ENCODE results near the gene PHF21B.

The PHF21B gene

DNA sequence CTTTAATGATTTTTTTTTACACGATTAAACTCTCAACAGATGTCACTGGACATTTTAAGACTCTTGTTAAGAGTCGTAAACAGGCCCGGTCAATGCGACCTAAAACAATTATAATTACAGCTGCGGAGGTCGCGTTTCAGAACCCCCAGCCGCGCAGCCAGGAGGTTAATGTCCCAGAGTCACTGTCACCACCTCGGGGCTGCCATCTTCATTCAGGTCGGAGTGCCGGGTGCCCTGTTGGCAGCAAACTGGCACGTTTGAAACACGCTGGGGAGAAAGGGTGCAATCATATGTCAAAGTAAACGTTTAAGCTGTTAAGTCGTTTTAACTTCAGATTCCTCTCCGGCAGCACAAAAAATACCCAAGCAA lies 711 bp upstream of the PHF21B start:
- no peak for DNase-seq

DNA sequence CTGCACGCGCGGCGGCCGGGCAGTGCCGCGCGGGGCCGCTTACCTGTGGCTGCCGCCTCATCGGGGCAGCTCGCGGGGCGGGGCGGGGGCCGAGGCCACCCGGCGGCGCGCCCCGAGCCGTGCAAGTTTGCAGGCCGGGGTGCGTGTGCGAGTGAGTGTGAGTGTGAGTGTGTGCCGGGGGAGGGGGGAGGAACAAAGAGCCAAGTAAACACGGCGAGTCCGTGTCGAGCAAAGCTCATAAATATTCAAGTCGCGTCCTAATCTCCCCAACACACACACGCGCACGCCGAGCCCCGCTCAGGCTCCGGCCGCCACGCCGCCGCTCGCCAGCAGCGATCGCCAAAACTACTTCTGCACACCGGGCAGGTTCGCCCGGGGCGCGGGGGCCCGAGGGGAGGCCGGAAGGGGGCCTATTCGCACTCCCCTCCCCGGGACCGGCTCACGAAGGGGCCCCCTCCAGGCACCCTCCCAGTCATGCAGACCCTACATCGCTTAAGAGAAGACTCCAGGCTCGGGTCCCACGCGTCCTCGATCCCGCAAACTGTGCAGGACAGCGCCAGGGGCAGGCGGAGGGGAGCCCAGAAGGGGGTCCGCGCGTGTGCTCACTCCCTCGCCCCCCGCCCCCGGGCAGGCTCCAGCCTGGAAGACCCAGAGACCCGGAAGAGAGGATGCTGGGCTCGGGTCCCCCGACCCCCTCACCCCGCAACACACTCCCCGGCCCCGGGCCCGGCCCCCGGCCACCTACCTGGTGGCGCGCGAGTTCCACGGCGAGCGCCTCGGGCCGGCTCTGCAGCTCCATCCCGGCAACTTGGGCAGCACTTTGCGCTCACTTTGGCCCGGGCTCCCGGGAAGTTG lies 827 bp downstream of the PHF21B start:
- DNase-seq = peak; percentile 64

DNA sequence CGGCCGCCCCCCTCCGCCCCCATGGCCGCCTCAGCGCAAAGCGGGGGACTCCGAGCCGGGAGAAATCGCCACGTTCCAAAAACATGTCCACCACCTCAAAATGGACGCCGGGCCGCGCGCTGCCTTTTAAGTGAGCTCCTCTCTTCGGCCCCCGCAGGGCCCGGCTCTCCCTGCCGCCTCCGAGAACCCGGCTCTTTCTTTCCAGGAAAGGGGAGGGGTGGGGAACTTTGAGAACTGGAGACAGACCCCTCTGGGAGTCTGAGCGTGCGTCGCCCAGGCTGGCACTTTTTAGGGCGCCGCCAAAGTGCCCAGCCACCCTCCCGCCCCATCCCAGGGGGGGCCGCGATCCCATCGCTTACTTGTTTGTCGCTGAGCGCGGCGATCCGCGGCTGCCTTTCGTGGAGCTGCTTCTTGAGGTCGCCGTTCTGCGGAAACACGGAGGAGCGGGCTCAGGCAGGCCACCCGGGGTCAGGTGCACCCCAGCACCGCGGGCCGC lies 1.6 kb downstream of the PHF21B start:
- DNase-seq = peak; percentile 65

DNA sequence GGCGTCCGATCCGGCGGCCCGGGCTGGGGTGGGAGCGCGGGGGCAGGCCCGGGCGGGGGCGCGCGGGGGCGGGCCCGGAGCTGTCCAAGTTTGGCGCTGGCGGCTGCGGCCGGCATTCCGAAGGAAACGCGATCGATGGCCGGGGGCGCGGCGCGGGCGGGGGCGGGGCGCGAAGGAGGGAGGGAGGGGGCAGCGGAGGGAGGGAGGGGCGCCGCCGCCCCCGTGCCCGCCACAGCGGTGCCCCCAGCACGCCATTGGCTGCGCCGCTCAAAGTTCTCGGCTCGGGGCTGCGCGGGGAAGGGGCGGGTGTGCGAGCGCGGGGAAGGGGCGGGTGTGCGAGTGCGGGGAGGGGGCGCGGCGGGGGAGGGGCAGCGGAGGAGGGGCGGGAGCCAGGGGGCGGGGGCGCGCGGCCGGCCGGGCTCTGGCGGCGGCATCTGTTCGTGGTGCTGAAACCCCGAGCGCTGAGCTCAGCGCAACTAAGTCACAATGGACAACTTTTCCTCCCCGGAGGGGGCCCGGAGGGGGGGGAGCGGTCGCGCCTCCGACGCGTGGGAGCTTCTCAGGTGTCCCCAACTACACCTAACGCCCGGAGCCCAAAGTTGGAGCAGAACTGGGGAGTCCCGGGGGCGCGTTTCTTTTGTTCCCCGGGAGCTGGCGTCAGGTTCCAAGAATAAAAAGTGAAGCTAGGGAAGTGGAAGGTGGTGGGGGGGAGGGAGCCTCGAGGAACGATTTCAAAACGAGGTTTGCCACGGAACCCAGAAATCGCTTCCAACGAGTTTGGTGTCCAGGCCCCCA lies 2.2 kb downstream of the PHF21B start:
- DNase-seq = peak; percentile 93

DNA sequence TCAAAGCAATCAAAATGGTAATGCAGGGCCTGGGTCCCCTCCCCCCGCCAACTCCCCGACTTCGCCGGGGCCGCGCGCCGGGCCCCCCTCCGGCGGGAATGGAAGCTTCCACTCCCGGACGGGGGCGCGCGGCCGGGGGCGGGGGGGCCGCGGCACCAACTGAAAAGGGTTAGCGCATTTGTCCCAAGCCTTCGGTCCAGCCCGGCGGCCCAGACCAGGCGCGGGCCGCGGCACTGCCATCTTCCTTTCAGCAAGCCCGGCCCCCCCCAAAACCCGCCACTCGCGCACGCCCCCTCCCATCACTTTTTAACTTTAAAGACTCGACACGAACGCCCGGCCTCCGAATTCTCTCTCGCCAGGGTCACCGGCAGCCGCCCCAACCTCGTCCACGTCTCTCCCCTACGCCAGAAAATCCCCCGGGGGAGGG lies 2.8 kb downstream of the PHF21B start:
- DNase-seq = no peak

DNA sequence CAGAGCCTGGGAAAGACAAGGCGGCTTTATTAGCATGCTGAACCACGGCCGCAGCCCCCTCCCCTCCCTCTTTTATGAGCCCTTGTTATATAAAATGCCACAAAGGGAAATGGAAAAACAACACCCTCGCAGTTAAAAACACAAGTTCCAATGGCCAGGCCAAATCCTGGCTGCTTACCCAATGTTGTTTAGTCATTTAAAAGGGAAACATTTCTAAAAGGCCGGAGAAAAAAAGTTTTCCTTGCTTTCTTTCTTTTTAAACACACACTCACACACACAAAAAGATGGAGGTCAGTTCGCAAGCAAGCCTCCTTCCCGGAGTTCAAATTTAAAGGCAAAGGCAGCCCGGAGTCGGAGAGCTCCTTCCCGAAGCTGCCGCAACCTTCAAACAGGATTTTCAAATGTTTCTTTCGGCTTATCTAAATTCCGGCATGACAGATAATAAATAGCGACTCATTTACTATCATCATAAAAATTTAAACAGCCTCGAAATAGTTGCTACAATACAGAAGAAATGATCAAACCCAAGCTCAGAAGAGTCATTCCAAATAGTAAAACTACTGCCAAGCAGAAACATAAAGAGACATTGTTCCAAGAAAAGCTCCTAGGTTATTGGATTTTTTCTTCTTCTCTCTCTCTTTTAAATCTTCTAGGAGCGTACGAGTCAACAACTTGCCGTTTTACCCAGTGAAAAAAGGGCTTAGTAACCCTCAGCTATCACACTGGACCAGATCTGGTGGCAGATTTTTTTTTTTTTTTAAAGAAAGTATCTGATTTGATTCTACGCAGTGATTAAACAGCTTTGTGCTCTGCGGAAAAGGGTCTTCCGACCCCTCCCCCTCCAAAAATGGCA lies 3.5 kb downstream of the PHF21B start:
- no peak for DNase-seq

DNA sequence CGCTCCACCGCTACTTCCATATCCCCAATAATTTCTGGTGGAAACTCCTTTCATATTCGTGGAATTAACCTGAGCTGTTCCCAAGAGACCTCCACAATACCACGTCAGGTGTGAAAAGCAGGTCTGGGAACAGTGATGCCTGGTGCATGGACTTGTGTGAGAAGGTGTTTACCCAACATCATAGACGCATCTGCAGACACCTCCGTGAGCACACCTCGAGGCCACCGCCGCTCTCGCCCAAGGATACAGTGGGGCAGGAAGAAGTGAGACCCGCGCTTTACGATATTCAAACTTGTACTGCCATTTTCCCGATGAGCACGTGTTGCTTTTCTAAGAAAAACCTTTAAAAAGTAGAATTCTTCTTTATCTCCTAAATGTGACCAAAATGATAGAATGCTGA lies 8.2 kb downstream of the PHF21B start:
- DNase-seq = no peak

DNA sequence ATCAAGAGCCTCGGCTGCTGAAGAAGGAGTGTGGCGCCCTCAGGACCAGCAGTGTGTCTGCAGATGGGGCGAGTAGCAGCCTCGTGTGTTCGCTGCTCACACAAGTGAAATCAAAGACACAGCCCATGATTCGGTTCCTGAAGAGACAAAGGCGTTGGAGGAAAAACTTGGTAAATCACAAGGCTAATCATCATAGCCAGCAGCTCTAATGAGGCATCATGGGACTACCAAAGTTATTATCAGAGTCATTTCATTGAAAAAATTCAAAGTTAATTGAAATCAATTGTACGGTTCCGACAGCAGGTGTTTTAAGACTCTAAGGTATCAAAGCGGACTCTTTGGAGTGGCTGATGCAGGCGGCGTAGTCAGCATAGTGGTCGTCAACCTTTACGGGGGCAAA lies 9.5 kb downstream of the PHF21B start:
- no peak for DNase-seq

DNA sequence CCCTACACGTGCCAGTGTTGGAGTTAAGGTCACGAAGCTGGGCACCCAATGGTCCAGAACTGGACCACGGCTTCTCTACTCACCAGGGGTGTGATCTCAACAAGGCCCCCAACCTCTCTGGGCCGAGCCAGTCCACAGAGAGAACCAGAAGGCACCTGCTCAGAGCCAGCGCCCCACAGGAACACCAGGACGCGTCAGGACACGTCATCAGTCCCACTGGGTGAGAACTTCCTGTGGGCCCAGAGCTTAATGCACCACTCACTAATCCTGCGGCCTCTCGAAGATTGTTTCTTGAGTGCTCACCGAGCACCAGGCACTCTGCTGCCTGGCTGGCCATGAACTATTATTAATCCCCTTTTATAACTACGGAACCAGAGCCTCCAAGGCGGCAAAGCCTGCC lies 10.1 kb downstream of the PHF21B start:
- no peak for DNase-seq

DNA sequence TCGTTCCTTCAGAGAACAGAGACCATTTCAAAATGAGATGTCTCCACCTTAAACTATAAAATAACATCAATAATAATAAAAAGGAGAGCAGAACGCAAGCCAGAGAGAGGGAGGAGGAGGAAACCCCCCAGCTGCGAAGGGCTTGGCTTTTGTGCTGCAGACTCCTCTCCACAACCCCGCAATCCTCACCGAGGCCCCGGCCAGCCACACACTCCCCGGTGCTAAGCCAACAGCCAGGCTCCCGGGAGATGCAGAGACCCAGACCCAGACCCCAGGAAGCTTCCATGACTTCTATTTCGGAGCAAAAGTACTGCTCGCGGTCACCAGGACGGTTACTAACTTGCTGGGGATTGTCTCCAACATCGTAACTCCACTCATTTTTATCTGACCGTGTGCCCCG lies 10.6 kb downstream of the PHF21B start:
- no peak for DNase-seq

DNA sequence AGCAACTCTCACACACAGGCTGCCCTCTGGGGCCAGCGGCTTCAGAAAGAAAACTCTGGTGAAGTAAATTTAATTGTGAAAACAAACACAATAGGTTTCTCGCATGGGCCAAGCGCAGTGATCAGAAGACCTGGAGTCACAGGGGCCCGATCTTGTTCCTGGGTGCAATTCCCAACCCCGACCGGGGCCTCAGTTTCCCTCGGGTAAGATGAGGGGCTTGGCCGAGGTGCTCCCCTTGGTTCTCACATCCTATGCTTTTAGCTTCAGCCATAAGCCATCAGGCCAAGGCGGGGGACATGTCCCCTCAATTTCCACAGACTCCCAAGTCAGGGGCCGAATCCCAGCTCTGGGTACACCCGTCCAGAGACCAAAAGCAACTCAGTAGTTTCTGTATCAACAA lies 11.5 kb downstream of the PHF21B start:
- DNase-seq = no peak

DNA sequence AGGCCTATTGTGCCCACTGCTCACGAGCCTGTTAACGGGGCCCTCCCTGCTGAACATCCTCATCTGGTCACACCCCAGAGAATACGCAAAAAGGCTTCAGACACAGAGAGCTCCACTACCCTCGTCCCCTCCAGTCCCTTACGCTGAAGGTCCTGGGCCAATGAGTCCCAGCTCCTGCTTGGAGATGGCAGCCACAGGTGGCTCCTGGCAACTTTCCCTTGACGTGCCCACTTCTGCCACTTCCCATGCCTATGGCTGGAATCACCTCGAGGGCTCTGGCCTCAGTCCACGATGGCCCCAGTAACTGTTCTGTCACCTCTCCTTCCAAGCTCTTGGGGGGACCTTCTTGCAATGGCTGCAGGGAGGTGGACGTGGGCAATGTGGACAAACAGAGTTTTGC lies 12.7 kb downstream of the PHF21B start:
- DNase-seq = no peak

DNA sequence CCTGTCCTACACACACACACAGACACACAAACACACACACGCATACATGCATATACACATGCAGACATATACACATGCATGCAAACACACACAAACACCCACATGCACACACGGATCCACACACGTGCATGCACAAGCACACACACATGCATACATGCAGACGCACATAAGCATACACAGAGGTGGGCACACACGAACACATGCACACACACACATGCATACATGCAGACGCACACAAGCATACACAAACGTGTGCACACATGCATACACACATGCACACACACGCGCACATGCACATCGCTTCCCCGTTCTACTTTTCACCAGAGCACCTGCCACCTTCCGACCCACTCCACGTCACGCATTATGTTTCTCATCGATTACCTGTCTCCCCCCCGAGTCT lies 13.2 kb downstream of the PHF21B start:
- no peak for DNase-seq

DNA sequence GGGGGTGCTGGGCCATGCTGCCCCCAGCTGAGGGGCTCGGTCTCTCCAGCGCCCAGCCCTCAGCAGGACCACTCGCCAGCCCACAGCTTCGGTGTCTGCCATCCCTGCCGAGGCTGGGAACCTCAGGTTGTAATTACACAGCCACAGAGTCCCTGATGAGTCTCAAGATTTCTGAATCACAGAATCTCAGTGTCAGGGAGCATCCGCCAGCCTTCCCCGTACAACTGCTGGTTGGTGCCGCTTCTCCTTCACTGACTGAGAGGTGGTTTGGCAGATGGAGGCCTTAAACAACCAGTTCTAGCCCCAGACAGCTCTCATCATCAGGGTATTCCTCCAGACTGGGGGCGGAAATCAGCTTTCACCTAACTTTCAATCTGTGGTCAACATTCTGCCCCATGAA lies 13.7 kb downstream of the PHF21B start:
- no peak for DNase-seq

DNA sequence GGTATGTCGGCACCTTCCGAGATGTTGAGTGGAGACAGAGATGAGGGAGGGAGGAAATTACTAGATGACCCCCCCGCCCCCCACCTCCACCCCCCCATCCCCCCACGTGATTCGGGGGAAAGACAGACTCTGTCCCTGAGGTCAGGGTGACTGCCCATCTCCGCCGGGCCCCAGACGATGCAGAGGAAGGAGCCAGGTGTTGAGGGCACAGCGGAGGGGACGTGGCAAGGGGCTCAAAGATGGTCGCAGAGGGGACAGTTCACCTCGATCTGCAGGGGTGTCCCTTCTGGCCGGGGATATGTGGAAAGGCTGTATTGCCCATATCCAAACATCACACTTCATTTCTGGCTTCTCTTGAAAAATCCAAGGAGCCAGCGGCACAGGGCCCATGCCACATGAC lies 14.1 kb downstream of the PHF21B start:
- no peak for DNase-seq

DNA sequence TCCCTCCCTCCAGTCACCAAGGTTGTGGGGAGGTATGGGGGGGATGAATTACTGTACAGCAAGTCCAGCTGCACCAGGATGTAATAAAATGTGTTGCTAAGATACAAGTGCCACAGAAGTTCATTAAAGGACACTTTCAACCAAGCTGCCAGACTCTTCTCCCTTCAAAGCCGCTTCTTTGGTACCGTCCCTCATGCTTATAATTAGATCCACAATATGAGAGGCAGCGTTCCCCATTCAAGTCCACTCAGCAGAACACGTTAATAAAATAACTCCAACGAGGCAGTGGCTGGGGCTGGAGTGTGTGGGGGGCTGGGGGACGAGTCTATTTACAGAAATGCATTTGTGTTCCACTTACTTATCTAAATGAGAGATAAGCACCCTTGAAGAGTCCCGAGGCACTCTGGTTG lies 14.7 kb downstream of the PHF21B start:
- DNase-seq = no peak

DNA sequence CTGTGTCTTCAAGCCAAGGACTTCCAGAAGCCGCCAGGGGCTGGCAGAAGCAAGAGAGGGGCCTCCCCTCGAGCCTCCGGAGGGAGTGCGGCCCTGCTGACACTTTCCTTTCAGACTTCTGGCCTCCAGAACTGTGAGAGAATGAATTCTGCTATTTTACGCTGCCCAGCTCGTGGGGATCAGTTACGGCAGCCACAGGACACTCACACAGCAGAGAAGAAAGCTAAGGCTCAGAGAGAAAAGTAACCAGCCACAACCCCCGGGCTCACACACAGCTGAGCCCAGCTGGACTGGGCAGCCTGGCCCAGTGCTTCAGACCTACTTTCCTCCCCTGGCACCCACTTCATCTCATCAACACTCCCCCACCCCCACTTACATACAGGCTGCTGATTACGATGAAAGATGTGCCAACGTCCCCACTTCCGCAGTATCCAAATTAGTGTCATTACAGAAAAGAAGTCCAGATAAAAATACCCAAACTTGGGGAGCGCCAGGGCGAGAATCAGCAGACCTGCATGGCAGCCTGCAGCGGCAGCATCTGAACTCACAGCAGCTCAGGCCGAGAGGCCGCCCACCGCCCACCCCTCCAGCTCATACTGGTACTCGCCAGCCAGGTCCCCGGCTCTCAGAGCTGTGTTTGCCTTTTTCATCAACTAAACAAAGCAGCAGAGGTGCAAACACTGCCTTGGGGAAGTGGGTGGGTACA lies 15.3 kb downstream of the PHF21B start:
- no peak for DNase-seq

DNA sequence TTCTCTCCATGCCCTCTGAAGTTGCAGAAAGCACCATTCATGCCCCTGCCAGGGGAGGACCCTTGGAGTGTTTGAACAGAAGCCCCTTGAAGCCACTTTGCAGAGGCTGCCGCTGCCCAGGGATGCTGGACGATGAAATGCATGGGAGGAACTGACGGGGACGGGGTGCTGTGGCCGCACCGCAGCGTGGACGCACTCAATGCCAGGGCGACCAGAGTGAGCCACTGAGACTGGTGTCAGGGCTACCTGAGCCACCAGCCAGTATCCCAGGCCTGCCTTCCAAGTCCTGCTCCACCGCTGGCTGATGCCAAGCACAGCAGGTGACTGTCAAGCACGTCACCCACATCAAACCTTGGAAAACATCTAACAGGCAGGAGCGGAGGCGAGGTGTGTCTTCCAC lies 17.6 kb downstream of the PHF21B start:
- DNase-seq = no peak

DNA sequence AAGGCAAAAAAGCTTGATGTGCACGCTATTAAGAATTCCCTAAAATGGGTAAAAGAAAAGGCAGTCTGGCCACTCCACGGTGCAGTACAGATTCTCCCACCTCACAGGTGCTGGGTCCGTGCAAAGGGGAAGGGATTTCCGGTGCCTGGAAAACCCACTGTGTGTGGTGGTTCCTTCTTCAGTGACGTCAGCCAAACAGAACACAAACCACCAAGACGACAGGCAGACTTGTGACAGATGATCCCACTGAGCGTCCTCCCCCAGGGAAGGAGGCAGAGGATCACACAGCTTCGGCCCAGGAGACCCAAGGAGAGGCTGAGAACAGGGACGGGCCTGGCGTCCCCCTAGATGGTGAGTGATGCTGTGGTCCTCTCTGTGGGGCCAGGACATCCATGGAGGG lies 18.6 kb downstream of the PHF21B start:
- DNase-seq = no peak

DNA sequence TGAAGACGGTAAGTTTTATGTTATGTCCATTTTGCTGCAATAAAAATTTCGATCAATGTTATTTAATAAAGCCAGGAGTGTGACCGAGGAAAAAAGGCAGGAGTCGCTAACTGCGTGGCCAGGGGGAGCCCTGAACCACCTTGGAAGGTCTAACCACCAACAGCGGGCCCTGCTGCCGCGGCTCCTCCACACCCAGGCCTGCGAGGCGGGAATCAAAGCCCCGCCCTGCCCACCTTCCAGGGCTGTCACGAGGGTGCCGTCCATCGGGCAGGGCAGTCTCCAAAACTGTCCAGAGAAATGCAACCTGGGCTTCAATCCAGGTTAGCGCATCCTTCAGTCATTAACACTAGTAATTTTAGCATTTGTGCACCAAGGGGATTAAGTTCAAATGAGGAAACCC lies 19.0 kb downstream of the PHF21B start:
- no peak for DNase-seq

DNA sequence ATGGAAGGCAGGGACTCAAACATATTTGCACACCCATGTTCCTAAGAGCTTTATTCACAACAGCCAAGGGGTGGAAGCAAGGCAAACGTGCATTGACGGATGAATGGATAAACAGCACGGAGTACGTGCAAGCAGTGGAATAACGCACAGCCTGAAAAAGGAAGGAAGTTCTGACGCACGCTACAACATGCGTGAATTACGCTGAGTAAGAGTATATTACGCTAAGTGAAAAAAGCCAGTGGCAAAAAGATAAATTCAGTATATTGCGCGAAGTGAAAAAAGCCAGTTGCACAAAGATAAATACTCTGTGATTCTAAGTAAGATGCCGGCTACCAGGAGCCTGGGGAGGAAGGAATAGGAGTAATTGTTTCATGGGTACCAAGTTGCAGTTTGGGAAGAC lies 19.5 kb downstream of the PHF21B start:
- no peak for DNase-seq

DNA sequence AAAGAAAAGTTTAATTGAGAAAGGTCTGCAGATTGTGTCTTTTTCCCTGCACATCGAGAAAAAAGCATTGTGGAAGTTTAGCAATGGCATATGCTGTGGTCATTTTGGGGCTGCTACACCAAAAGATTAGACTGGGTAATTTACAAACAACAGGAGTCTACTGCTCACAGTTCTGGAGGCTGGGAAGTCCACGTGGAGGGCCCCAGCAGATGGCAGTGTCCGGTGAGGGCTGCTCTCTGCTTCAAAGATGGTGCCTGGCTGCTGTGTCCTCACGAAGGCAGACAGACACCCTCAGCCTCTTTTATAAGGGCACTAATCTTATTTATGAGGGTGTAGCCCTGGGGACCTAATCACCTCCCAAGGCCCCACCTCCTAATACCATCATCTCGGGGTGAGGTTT lies 21.1 kb downstream of the PHF21B start:
- no peak for DNase-seq

DNA sequence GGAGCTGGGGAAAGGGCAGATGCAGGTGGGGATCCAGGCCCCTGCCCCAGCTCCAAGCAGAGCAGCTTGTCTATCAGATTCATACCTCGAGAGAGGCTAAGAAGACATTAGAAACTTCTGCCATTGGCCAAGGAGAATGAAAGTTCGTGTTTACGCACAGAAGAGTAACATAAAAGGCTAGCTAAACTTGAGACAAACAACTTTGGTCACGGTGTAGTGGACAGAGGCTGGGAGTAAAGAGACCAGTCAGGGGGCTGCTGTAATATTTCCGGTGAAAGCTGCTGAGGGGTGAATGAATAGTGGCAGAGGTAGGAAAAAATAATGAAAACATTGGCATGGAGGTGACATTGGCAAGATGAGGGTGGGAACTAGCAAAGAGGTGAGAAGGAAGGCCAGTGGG lies 22.9 kb downstream of the PHF21B start:
- DNase-seq = no peak

All from islet precursor cell (in vitro differentiated cells).